HepG2 (cell line): Measurements from ENCODE around the gene ZNF500. TPM values are rescaled to one million over a fixed set of nuclear protein-coding genes. Genes with fewer than 3 reads are reported as not detected.

Experiments
- CREM ChIP-seq, 2 experiments: sonication (generic) in 1 of 2; formaldehyde crosslinking in 1 of 2; IDR thresholded peaks; 2 replicates each; pipeline versions ENCODE4 v1.4.0 to v1.6.1; 2016 to 2020; ENCODE audit warnings: antibody characterized with exemption in 1 of 2, mild to moderate bottlenecking in 1 of 2, missing genetic modification reagents in 1 of 2
- EED ChIP-seq: sonication (generic); formaldehyde crosslinking; IDR thresholded peaks from 2 replicates; pipeline ENCODE4 v1.5.0; 2020; ENCODE audit warnings: mild to moderate bottlenecking, missing genetic modification reagents
- FIP1L1 ChIP-seq: fragments of 200-400 bp; formaldehyde crosslinking; IDR thresholded peaks from 2 replicates; pipeline ENCODE4 v1.6.1; 2018; ENCODE audit warnings: low read depth, mild to moderate bottlenecking, low read length, moderate library complexity, borderline replicate concordance; ENCODE audit not compliant: insufficient read depth
- FOSL1 ChIP-seq: sonication (generic); formaldehyde crosslinking; IDR thresholded peaks from 2 replicates; pipeline ENCODE4 v1.9.0; 2021; ENCODE audit warnings: missing genetic modification reagents, borderline replicate concordance
- FOXP1 ChIP-seq, 2 experiments: fragments of 450-650 bp in 1 of 2; IDR thresholded peaks; 2 replicates each; pipeline ENCODE4 v1.6.1; 2017 to 2018; ENCODE audit warnings: antibody characterized with exemption in 1 of 2
- GATA4 ChIP-seq: sonication (generic); IDR thresholded peaks from 2 replicates; pipeline ENCODE4 v1.6.1; 2016; ENCODE audit warnings: antibody characterized with exemption, low read depth, borderline replicate concordance
- MBNL3 ChIP-seq: fragments of 250-450 bp; sonication (Bioruptor Pico); conservative IDR thresholded peaks from 2 replicates; pipeline ENCODE4 v1.8.0; 2022; ENCODE audit warnings: mild to moderate bottlenecking, inconsistent platforms
- MED8 ChIP-seq: sonication (generic); formaldehyde crosslinking; IDR thresholded peaks from 2 replicates; pipeline ENCODE4 v1.8.1; 2023; ENCODE audit warnings: mild to moderate bottlenecking, missing genetic modification reagents; ENCODE audit not compliant: insufficient replicate concordance
- MZF1 ChIP-seq: sonication (generic); formaldehyde crosslinking; IDR thresholded peaks from 2 replicates; pipeline ENCODE4 v1.8.1; 2023; ENCODE audit warnings: mild to moderate bottlenecking, missing genetic modification reagents, borderline replicate concordance
- NCOA2 ChIP-seq: sonication (generic); formaldehyde crosslinking; IDR thresholded peaks from 2 replicates; pipeline ENCODE4 v1.8.0; 2022; ENCODE audit warnings: inconsistent platforms
- NCOA5 ChIP-seq: sonication (generic); formaldehyde crosslinking; IDR thresholded peaks from 2 replicates; pipeline ENCODE4 v1.4.0; 2020; ENCODE audit warnings: missing genetic modification reagents
- NFKBIZ ChIP-seq: IDR thresholded peaks from 2 replicates; pipeline ENCODE4 v1.6.1; 2018; ENCODE audit warnings: missing genetic modification reagents, missing compliant biosample characterization
- NR3C1 ChIP-seq: sonication (generic); formaldehyde crosslinking; IDR thresholded peaks from 2 replicates; pipeline ENCODE4 v1.4.0; 2020; ENCODE audit warnings: missing genetic modification reagents
- RARA ChIP-seq: IDR thresholded peaks from 2 replicates; pipeline ENCODE4 v1.6.1; 2016; ENCODE audit warnings: missing genetic modification reagents, missing compliant biosample characterization
- REPIN1 ChIP-seq: sonication (generic); formaldehyde crosslinking; IDR thresholded peaks from 2 replicates; pipeline ENCODE4 v1.8.0; 2022; ENCODE audit warnings: missing genetic modification reagents, low read depth, mild to moderate bottlenecking, borderline replicate concordance
- SRSF9 ChIP-seq: fragments of 200-400 bp; formaldehyde crosslinking; IDR thresholded peaks from 2 replicates; pipeline ENCODE4 v1.6.1; 2018; ENCODE audit warnings: borderline replicate concordance, mild to moderate bottlenecking, low read depth, low read length; ENCODE audit not compliant: insufficient read depth, poor library complexity, severe bottlenecking
- TBX3 ChIP-seq: fragments of 450-650 bp; IDR thresholded peaks from 2 replicates; pipeline ENCODE4 v1.6.1; 2017; ENCODE audit warnings: antibody characterized with exemption, mild to moderate bottlenecking, inconsistent platforms, borderline replicate concordance
- TEAD3 ChIP-seq: optimal IDR thresholded peaks from 2 replicates; pipeline ENCODE3; 2016; ENCODE audit warnings: borderline replicate concordance
- ZBTB42 ChIP-seq: sonication (generic); formaldehyde crosslinking; IDR thresholded peaks from 2 replicates; pipeline ENCODE4 v1.5.0; 2020; ENCODE audit warnings: mild to moderate bottlenecking, missing genetic modification reagents
- ZNF138 ChIP-seq: sonication (generic); formaldehyde crosslinking; IDR thresholded peaks from 2 replicates; pipeline ENCODE4 v1.5.0; 2020; ENCODE audit warnings: mild to moderate bottlenecking, low read depth, missing genetic modification reagents
- ZNF549 ChIP-seq: sonication (generic); formaldehyde crosslinking; IDR thresholded peaks from 2 replicates; pipeline ENCODE4 v1.5.0; 2020; ENCODE audit warnings: missing genetic modification reagents
- ZNF615 ChIP-seq: sonication (generic); formaldehyde crosslinking; IDR thresholded peaks from 2 replicates; pipeline ENCODE4 v1.5.0; 2020; ENCODE audit warnings: mild to moderate bottlenecking, missing genetic modification reagents, borderline replicate concordance
- ZNF749 ChIP-seq: sonication (generic); formaldehyde crosslinking; IDR thresholded peaks from 2 replicates; pipeline ENCODE4 v1.8.0; 2022; ENCODE audit warnings: mild to moderate bottlenecking, missing genetic modification reagents, moderate library complexity, borderline replicate concordance
- ZNF878 ChIP-seq: sonication (generic); formaldehyde crosslinking; IDR thresholded peaks from 2 replicates; pipeline ENCODE4 v1.8.1; 2023; ENCODE audit warnings: mild to moderate bottlenecking, missing genetic modification reagents, moderate library complexity
- polyA plus RNA-seq, 8 experiments: library from polyadenylated mRNA; depleted of rRNA in 3 of 8; stranded (reverse) in 7 of 8; unstranded in 1 of 8; fragments of >200 nt; fragmentation: Illumina TruSeq in 4 of 8; extraction: Trizol in 4 of 8; gene quantifications; 2 replicates each; pipeline versions ENCODE4 v1.2.1 to v1.2.3, GENCODE V29; 2011 to 2016; ENCODE audit warnings: low read depth in 4 of 8, missing spikeins in 1 of 8, mixed read lengths in 1 of 8; ENCODE audit not compliant: insufficient read depth in 1 of 8
- total RNA-seq, 5 experiments: library from RNA; depleted of rRNA; stranded (reverse); fragments of >200 nt; fragmentation: Illumina TruSeq; extraction: Trizol; gene quantifications; 2 replicates each; pipeline ENCODE4 v1.2.3, GENCODE V29; 2016; ENCODE audit warnings: low read depth in 1 of 5
- TF ChIP-seq, protein P1 (sequence below): sonication (generic); IDR thresholded peaks from 2 replicates; pipeline ENCODE4 v1.6.1; 2016; ENCODE audit warnings: low read depth, borderline replicate concordance
- TF ChIP-seq, protein P2 (sequence below): sonication (generic); formaldehyde crosslinking; IDR thresholded peaks from 2 replicates; pipeline ENCODE4 v1.5.0; 2020; ENCODE audit warnings: mild to moderate bottlenecking, missing genetic modification reagents
- TF ChIP-seq, protein P3 (sequence below): sonication (generic); formaldehyde crosslinking; IDR thresholded peaks from 2 replicates; pipeline ENCODE4 v1.8.0; 2022; ENCODE audit warnings: low read depth, missing genetic modification reagents
- TF ChIP-seq, protein P4 (sequence below): sonication (generic); formaldehyde crosslinking; IDR thresholded peaks from 2 replicates; pipeline ENCODE4 v1.8.1; 2023; ENCODE audit warnings: missing genetic modification reagents, mild to moderate bottlenecking, borderline replicate concordance

The ZNF500 gene
- total and polyA plus RNA-seq, 2 of the 13 experiments (the other 11 are each of a cell fraction or from before 2014, with no cell fraction given), result 6.1 to 12.2 TPM

DNA sequence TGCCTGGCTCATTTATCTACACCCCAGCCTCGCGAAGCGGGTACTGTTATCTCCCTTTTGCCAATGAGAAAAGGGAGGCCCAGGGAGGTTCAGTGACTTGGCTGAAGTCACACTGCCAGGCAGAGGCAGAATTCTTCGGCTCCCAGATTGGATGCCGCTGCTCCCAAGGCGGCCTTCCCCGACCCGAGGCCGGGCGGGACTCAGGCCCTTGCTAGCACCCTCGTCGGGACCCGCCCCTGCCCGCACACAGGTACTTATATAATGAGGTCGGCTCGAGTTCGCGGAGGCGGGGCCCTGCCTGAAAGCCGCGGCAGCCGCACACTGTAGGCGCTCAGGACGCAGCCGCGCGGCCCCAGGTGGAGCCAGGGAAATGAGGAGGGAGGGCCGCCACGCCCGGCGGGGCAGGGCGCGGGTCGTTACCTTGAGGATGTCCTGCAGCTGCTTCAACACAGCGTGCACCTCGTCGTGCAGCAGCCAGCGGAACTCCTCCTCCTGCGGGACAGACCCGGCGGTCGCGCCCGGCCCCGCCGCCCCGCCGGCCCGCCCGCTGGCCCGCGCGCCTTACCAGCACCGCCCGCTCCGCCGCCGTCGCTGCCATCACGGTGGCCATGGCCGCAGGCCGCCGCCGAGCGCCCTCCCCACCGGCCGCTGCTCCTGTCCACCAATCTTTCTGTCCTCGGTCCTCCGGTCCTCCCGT, 35.1 kb upstream of the ZNF500 start, which contains the start of gene ROGDI (continued):
- no peak for TF ChIP-seq NCOA2 (CRISPR knock-in tag)
- TF ChIP-seq ZNF615 (CRISPR knock-in tag), result 0 out of 2 replicates have a peak, but pooled peaks have one; percentile 30
- TF ChIP-seq ZNF749 (CRISPR knock-in tag), result no peak
- peak; percentile 40 for TF ChIP-seq TEAD3
- TF ChIP-seq MZF1 (CRISPR knock-in tag), result no peak
- no peak for TF ChIP-seq CREM (IDR thresholded peaks at IDR 0.05)
- TF ChIP-seq CREM (CRISPR knock-in tag; IDR thresholded peaks at IDR 0.05), result no peak
- no peak for TF ChIP-seq SRSF9
- TF ChIP-seq GATA4, result no peak
- no peak for TF ChIP-seq MBNL3
- TF ChIP-seq ZNF878, result no peak
- no peak for TF ChIP-seq REPIN1
- TF ChIP-seq FIP1L1, result no peak
- TF ChIP-seq ZNF138 (CRISPR knock-in tag), result no peak
- TF ChIP-seq FOSL1 (CRISPR knock-in tag), result no peak
- no peak for TF ChIP-seq ZBTB42 (CRISPR knock-in tag)
- TF ChIP-seq RARA (CRISPR knock-in tag), result peak; percentile 99
- no peak for TF ChIP-seq NR3C1
- TF ChIP-seq TBX3, result no peak
- TF ChIP-seq, protein P1, sequence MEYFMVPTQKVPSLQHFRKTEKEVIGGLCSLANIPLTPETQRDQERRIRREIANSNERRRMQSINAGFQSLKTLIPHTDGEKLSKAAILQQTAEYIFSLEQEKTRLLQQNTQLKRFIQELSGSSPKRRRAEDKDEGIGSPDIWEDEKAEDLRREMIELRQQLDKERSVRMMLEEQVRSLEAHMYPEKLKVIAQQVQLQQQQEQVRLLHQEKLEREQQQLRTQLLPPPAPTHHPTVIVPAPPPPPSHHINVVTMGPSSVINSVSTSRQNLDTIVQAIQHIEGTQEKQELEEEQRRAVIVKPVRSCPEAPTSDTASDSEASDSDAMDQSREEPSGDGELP, result peak; percentile 37; the same call in 1 of the 2 replicates
- TF ChIP-seq NFKBIZ, result no peak
- TF ChIP-seq, protein P2, sequence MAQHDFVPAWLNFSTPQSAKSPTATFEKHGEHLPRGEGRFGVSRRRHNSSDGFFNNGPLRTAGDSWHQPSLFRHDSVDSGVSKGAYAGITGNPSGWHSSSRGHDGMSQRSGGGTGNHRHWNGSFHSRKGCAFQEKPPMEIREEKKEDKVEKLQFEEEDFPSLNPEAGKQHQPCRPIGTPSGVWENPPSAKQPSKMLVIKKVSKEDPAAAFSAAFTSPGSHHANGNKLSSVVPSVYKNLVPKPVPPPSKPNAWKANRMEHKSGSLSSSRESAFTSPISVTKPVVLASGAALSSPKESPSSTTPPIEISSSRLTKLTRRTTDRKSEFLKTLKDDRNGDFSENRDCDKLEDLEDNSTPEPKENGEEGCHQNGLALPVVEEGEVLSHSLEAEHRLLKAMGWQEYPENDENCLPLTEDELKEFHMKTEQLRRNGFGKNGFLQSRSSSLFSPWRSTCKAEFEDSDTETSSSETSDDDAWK (CRISPR knock-in tag), result no peak
- no peak for TF ChIP-seq FOXP1 (IDR thresholded peaks at IDR 0.05)
- no peak for TF ChIP-seq FOXP1 (CRISPR knock-in tag; IDR thresholded peaks at IDR 0.05)
- TF ChIP-seq ZNF549 (CRISPR knock-in tag), result no peak
- TF ChIP-seq, protein P3, sequence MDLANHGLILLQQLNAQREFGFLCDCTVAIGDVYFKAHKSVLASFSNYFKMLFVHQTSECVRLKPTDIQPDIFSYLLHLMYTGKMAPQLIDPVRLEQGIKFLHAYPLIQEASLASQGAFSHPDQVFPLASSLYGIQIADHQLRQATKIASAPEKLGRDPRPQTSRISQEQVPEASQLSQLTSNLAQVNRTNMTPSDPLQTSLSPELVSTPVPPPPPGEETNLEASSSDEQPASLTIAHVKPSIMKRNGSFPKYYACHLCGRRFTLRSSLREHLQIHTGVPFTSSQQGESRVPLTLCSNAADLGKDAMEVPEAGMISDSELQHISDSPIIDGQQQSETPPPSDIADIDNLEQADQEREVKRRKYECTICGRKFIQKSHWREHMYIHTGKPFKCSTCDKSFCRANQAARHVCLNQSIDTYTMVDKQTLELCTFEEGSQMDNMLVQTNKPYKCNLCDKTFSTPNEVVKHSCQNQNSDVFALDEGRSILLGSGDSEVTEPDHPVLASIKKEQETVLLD (CRISPR knock-in tag), result no peak
- no peak for TF ChIP-seq NCOA5
- TF ChIP-seq, protein P4, sequence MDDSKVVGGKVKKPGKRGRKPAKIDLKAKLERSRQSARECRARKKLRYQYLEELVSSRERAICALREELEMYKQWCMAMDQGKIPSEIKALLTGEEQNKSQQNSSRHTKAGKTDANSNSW, result no peak
- no peak for TF ChIP-seq MED8
- no peak for TF ChIP-seq EED (CRISPR knock-in tag)
